WTC11 (cell line): Measurements from ENCODE around the gene PRKCB. TPM values are rescaled to one million over a fixed set of nuclear protein-coding genes. Genes with fewer than 3 reads are reported as not detected.

Experiments used
- ATAC-seq: fragments of 200-7000 bp; cut with Tn5 transposase; 2 replicates; pipeline ENCODE4 v1.10.0; 2021; ENCODE audit warnings: mild to moderate bottlenecking, moderate library complexity
- CTCF ChIA-PET: fragments of 300-600 bp; sonication (Branson Sonifier 250); formaldehyde crosslinking; loops from one replicate; lab custom pipeline; 2021; ENCODE audit warnings: antibody characterized with exemption; lab: Charles Lee
- POLR2A ChIA-PET: fragments of 350-600 bp; sonication (Branson Sonifier 250); formaldehyde crosslinking; loops from one replicate; lab custom pipeline; 2021; ENCODE audit warnings: antibody characterized with exemption; lab: Charles Lee
- DNase-seq: peaks from one replicate; pipeline ENCODE4 v3.0.0; 2021; ENCODE audit warnings: low spot score
- H3K27ac Mint-ChIP-seq: 2 replicates; pipeline ENCODE4 v1.8.0; 2021; ENCODE audit warnings: mixed read lengths
- H3K27me3 Mint-ChIP-seq: 2 replicates; pipeline ENCODE4 v1.8.0; 2021; ENCODE audit warnings: low read depth, mild to moderate bottlenecking, moderate library complexity, mixed read lengths
- H3K36me3 Mint-ChIP-seq: 2 replicates; pipeline ENCODE4 v1.8.0; 2021; ENCODE audit warnings: mixed read lengths
- H3K4me1 Mint-ChIP-seq: 2 replicates; pipeline ENCODE4 v1.8.0; 2022; ENCODE audit warnings: mixed read lengths
- H3K4me3 Mint-ChIP-seq: 2 replicates; pipeline ENCODE4 v1.8.0; 2021; ENCODE audit warnings: mild to moderate bottlenecking, moderate library complexity, mixed read lengths
- H3K9me3 Mint-ChIP-seq: 2 replicates; pipeline ENCODE4 v1.8.0; 2021; ENCODE audit warnings: mixed read lengths
- CREM ChIP-seq: sonication (generic); formaldehyde crosslinking; IDR thresholded peaks from 2 replicates; pipeline ENCODE4 v1.8.1; 2022; ENCODE audit warnings: mild to moderate bottlenecking, missing genetic modification reagents, moderate library complexity
- ESRRA ChIP-seq: sonication (generic); formaldehyde crosslinking; IDR thresholded peaks from 2 replicates; pipeline ENCODE4 v1.8.1; 2022; ENCODE audit warnings: mild to moderate bottlenecking, missing genetic modification reagents, borderline replicate concordance
- ETV6 ChIP-seq: sonication (generic); formaldehyde crosslinking; IDR thresholded peaks from 2 replicates; pipeline ENCODE4 v1.8.1; 2022; ENCODE audit warnings: mild to moderate bottlenecking, missing genetic modification reagents
- FOXP1 ChIP-seq: sonication (generic); formaldehyde crosslinking; IDR thresholded peaks from 2 replicates; pipeline ENCODE4 v1.8.0; 2022; ENCODE audit warnings: missing genetic modification reagents, mild to moderate bottlenecking, moderate library complexity, borderline replicate concordance
- NFATC4 ChIP-seq: fragments of 250-450 bp; sonication (Bioruptor Pico); IDR thresholded peaks from 2 replicates; pipeline ENCODE4 v1.9.0; 2021; ENCODE audit warnings: mild to moderate bottlenecking
- NR1H2 ChIP-seq: sonication (generic); formaldehyde crosslinking; IDR thresholded peaks from 2 replicates; pipeline ENCODE4 v1.9.0; 2021; ENCODE audit warnings: mild to moderate bottlenecking, moderate library complexity, missing genetic modification reagents
- NR3C1 ChIP-seq: sonication (generic); formaldehyde crosslinking; conservative IDR thresholded peaks from 2 replicates; pipeline ENCODE4 v1.8.1; 2023; ENCODE audit warnings: low read depth, mild to moderate bottlenecking, missing genetic modification reagents
- TEAD1 ChIP-seq: sonication (generic); formaldehyde crosslinking; IDR thresholded peaks from 2 replicates; pipeline ENCODE4 v1.8.0; 2022; ENCODE audit warnings: mild to moderate bottlenecking, missing genetic modification reagents
- TP53 ChIP-seq: sonication (generic); formaldehyde crosslinking; IDR thresholded peaks from 2 replicates; pipeline ENCODE4 v1.8.1; 2023; ENCODE audit warnings: mild to moderate bottlenecking, missing genetic modification reagents
- ZNF138 ChIP-seq: sonication (generic); formaldehyde crosslinking; conservative IDR thresholded peaks from 2 replicates; pipeline ENCODE4 v1.8.1; 2022; ENCODE audit warnings: mild to moderate bottlenecking, moderate library complexity, missing genetic modification reagents
- ZNF671 ChIP-seq: fragments of 250-450 bp; sonication (Bioruptor Pico); IDR thresholded peaks from 2 replicates; pipeline ENCODE4 v1.8.0; 2021; ENCODE audit warnings: mild to moderate bottlenecking
- total RNA-seq: library from RNA; stranded (reverse); gene quantifications from 3 replicates; pipeline ENCODE4 v1.2.3, GENCODE V29; 2021
- TF ChIP-seq, protein P1 (sequence below): sonication (generic); formaldehyde crosslinking; IDR thresholded peaks from 2 replicates; pipeline ENCODE4 v1.8.1; 2023; ENCODE audit warnings: mild to moderate bottlenecking, missing genetic modification reagents
- TF ChIP-seq, protein P2 (sequence below): sonication (generic); formaldehyde crosslinking; IDR thresholded peaks from 2 replicates; pipeline ENCODE4 v1.8.0; 2022; ENCODE audit warnings: missing genetic modification reagents
- TF ChIP-seq, protein P3 (sequence below): sonication (generic); formaldehyde crosslinking; conservative IDR thresholded peaks from 2 replicates; pipeline ENCODE4 v1.8.1; 2022; ENCODE audit warnings: mild to moderate bottlenecking, missing genetic modification reagents
- TF ChIP-seq, protein P4 (sequence below): sonication (generic); formaldehyde crosslinking; IDR thresholded peaks from 2 replicates; pipeline ENCODE4 v1.8.1; 2023; ENCODE audit warnings: mild to moderate bottlenecking, missing genetic modification reagents, borderline replicate concordance
- TF ChIP-seq, protein P5 (sequence below): sonication (generic); formaldehyde crosslinking; IDR thresholded peaks from 2 replicates; pipeline ENCODE4 v1.8.0; 2022; ENCODE audit warnings: mild to moderate bottlenecking, missing genetic modification reagents

PRKCB gene
- total RNA-seq, 1 experiment from 2014 or later: 6.9 TPM

DNA sequence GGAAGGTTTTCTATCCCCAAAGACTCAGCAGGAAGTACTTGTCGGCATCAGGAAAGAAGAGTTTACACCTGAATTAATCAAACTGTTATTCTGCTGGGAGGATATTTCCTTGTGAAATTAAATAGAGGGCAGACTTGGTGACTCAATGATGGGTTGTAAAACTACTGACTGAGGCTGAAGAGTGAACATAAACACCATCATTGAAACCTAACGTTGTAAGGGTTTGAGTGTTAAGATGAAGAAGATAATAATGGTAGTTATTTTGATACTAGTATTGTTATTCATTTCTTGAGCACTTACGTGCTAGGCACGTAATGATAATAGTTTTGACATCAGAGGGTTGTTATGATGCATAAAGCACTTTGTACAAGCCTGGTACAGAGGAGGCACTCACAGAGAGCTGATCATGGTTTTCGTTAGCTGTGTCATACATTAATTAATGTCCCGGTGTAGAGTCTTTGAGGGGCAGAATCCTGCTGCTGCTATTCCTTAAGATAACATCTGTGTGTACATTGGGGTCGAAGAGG is 356.2 kb downstream of the PRKCB start:
- POLR2A ChIA-PET: no interaction called here
- Mint-ChIP-seq H3K4me3 (no peak overlapping the region), H3K4me1 (peaks cover 3% of the 10 kb centered on the region), H3K27ac (no peak overlapping the region), H3K36me3 (no peaks in the 10 kb centered on the region), H3K9me3 (no peaks in the 10 kb centered on the region), H3K27me3 (no peaks in the 10 kb centered on the region; the same call in 1 of the 2 replicates)
- no peak for ATAC-seq
- no peak for DNase-seq
- TF ChIP-seq, protein P1, sequence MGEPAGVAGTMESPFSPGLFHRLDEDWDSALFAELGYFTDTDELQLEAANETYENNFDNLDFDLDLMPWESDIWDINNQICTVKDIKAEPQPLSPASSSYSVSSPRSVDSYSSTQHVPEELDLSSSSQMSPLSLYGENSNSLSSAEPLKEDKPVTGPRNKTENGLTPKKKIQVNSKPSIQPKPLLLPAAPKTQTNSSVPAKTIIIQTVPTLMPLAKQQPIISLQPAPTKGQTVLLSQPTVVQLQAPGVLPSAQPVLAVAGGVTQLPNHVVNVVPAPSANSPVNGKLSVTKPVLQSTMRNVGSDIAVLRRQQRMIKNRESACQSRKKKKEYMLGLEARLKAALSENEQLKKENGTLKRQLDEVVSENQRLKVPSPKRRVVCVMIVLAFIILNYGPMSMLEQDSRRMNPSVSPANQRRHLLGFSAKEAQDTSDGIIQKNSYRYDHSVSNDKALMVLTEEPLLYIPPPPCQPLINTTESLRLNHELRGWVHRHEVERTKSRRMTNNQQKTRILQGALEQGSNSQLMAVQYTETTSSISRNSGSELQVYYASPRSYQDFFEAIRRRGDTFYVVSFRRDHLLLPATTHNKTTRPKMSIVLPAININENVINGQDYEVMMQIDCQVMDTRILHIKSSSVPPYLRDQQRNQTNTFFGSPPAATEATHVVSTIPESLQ: no peak
- no peak for TF ChIP-seq TP53 (CRISPR knock-in tag)
- no peak for TF ChIP-seq NR3C1 (CRISPR knock-in tag)
- TF ChIP-seq ZNF138: no peak
- TF ChIP-seq FOXP1 (CRISPR knock-in tag): no peak
- TF ChIP-seq ESRRA (CRISPR knock-in tag): no peak
- no peak for TF ChIP-seq CREM (CRISPR knock-in tag)
- TF ChIP-seq, protein P2, sequence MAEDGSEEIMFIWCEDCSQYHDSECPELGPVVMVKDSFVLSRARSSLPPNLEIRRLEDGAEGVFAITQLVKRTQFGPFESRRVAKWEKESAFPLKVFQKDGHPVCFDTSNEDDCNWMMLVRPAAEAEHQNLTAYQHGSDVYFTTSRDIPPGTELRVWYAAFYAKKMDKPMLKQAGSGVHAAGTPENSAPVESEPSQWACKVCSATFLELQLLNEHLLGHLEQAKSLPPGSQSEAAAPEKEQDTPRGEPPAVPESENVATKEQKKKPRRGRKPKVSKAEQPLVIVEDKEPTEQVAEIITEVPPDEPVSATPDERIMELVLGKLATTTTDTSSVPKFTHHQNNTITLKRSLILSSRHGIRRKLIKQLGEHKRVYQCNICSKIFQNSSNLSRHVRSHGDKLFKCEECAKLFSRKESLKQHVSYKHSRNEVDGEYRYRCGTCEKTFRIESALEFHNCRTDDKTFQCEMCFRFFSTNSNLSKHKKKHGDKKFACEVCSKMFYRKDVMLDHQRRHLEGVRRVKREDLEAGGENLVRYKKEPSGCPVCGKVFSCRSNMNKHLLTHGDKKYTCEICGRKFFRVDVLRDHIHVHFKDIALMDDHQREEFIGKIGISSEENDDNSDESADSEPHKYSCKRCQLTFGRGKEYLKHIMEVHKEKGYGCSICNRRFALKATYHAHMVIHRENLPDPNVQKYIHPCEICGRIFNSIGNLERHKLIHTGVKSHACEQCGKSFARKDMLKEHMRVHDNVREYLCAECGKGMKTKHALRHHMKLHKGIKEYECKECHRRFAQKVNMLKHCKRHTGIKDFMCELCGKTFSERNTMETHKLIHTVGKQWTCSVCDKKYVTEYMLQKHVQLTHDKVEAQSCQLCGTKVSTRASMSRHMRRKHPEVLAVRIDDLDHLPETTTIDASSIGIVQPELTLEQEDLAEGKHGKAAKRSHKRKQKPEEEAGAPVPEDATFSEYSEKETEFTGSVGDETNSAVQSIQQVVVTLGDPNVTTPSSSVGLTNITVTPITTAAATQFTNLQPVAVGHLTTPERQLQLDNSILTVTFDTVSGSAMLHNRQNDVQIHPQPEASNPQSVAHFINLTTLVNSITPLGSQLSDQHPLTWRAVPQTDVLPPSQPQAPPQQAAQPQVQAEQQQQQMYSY (CRISPR knock-in tag): no peak
- TF ChIP-seq ZNF671 (CRISPR knock-in tag): no peak
- TF ChIP-seq NFATC4 (CRISPR knock-in tag): no peak
- CTCF ChIA-PET: interaction anchor here (1.5 kb wide), 1 partner anchor 121 kb away, joined by 5 read pairs; no protein-coding TSS in a partner anchor

DNA sequence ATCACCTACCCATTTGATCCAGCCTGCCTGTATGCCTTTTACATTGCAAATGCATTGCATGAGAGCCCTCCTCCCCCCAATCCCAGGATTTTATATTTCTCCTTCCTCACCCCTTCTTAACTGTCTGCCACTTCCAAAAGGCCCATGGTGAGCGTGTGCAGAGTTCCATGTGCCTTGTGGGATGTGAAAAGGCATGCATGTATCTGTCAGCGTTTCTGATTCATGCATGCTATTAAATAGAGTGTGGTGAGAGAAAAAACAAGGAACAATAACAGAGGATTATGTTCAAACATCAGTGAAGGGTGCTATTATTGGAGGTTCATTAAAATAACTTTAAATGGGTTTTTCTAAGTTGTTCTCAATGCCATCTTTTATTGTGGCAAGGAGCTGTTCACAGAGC is 359.4 kb downstream of the PRKCB start:
- Mint-ChIP-seq H3K9me3 (no peaks in the 10 kb centered on the region), H3K27me3 (no peaks in the 10 kb centered on the region; the same call in 1 of the 2 replicates), H3K36me3 (no peaks in the 10 kb centered on the region), H3K4me3 (no peak overlapping the region), H3K27ac (no peak overlapping the region)
- DNase-seq (no peak), ATAC-seq (no peak)
- ChIA-PET POLR2A (no interaction called here), CTCF (no interaction called here)
- TF ChIP-seq TEAD1 (CRISPR knock-in tag) (no peak), ETV6 (CRISPR knock-in tag) (no peak), ESRRA (CRISPR knock-in tag) (no peak), NR1H2 (CRISPR knock-in tag) (no peak)
- TF ChIP-seq, protein P3, sequence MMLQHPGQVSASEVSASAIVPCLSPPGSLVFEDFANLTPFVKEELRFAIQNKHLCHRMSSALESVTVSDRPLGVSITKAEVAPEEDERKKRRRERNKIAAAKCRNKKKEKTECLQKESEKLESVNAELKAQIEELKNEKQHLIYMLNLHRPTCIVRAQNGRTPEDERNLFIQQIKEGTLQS (CRISPR knock-in tag): no peak
- TF ChIP-seq, protein P4, sequence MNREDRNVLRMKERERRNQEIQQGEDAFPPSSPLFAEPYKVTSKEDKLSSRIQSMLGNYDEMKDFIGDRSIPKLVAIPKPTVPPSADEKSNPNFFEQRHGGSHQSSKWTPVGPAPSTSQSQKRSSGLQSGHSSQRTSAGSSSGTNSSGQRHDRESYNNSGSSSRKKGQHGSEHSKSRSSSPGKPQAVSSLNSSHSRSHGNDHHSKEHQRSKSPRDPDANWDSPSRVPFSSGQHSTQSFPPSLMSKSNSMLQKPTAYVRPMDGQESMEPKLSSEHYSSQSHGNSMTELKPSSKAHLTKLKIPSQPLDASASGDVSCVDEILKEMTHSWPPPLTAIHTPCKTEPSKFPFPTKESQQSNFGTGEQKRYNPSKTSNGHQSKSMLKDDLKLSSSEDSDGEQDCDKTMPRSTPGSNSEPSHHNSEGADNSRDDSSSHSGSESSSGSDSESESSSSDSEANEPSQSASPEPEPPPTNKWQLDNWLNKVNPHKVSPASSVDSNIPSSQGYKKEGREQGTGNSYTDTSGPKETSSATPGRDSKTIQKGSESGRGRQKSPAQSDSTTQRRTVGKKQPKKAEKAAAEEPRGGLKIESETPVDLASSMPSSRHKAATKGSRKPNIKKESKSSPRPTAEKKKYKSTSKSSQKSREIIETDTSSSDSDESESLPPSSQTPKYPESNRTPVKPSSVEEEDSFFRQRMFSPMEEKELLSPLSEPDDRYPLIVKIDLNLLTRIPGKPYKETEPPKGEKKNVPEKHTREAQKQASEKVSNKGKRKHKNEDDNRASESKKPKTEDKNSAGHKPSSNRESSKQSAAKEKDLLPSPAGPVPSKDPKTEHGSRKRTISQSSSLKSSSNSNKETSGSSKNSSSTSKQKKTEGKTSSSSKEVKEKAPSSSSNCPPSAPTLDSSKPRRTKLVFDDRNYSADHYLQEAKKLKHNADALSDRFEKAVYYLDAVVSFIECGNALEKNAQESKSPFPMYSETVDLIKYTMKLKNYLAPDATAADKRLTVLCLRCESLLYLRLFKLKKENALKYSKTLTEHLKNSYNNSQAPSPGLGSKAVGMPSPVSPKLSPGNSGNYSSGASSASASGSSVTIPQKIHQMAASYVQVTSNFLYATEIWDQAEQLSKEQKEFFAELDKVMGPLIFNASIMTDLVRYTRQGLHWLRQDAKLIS (CRISPR knock-in tag): no peak
- TF ChIP-seq, protein P1: no peak
- TF ChIP-seq, protein P5, sequence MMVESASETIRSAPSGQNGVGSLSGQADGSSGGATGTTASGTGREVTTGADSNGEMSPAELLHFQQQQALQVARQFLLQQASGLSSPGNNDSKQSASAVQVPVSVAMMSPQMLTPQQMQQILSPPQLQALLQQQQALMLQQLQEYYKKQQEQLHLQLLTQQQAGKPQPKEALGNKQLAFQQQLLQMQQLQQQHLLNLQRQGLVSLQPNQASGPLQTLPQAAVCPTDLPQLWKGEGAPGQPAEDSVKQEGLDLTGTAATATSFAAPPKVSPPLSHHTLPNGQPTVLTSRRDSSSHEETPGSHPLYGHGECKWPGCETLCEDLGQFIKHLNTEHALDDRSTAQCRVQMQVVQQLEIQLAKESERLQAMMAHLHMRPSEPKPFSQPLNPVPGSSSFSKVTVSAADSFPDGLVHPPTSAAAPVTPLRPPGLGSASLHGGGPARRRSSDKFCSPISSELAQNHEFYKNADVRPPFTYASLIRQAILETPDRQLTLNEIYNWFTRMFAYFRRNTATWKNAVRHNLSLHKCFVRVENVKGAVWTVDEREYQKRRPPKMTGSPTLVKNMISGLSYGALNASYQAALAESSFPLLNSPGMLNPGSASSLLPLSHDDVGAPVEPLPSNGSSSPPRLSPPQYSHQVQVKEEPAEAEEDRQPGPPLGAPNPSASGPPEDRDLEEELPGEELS (CRISPR knock-in tag): no peak
- TF ChIP-seq, all 79 proteins: peak for 0
- H3K4me1 Mint-ChIP-seq: peaks cover 3% of the 10 kb centered on the region
